ENCODE results near the gene CASP10. TPM values are rescaled to one million over a fixed set of nuclear protein-coding genes. Genes with fewer than 3 reads are reported as not detected.

Gene CASP10
- total and polyA plus RNA-seq, 9 of the 15 experiments (the other 6 are each of a cell fraction or from before 2014, with no cell fraction given): 7.1 to 20.4 (median 10.8) TPM

GRCh38 chr2:201167546-201167945 lies 15.4 kb upstream of the CASP10 start (continued):
- TF ChIP-seq, protein P1, sequence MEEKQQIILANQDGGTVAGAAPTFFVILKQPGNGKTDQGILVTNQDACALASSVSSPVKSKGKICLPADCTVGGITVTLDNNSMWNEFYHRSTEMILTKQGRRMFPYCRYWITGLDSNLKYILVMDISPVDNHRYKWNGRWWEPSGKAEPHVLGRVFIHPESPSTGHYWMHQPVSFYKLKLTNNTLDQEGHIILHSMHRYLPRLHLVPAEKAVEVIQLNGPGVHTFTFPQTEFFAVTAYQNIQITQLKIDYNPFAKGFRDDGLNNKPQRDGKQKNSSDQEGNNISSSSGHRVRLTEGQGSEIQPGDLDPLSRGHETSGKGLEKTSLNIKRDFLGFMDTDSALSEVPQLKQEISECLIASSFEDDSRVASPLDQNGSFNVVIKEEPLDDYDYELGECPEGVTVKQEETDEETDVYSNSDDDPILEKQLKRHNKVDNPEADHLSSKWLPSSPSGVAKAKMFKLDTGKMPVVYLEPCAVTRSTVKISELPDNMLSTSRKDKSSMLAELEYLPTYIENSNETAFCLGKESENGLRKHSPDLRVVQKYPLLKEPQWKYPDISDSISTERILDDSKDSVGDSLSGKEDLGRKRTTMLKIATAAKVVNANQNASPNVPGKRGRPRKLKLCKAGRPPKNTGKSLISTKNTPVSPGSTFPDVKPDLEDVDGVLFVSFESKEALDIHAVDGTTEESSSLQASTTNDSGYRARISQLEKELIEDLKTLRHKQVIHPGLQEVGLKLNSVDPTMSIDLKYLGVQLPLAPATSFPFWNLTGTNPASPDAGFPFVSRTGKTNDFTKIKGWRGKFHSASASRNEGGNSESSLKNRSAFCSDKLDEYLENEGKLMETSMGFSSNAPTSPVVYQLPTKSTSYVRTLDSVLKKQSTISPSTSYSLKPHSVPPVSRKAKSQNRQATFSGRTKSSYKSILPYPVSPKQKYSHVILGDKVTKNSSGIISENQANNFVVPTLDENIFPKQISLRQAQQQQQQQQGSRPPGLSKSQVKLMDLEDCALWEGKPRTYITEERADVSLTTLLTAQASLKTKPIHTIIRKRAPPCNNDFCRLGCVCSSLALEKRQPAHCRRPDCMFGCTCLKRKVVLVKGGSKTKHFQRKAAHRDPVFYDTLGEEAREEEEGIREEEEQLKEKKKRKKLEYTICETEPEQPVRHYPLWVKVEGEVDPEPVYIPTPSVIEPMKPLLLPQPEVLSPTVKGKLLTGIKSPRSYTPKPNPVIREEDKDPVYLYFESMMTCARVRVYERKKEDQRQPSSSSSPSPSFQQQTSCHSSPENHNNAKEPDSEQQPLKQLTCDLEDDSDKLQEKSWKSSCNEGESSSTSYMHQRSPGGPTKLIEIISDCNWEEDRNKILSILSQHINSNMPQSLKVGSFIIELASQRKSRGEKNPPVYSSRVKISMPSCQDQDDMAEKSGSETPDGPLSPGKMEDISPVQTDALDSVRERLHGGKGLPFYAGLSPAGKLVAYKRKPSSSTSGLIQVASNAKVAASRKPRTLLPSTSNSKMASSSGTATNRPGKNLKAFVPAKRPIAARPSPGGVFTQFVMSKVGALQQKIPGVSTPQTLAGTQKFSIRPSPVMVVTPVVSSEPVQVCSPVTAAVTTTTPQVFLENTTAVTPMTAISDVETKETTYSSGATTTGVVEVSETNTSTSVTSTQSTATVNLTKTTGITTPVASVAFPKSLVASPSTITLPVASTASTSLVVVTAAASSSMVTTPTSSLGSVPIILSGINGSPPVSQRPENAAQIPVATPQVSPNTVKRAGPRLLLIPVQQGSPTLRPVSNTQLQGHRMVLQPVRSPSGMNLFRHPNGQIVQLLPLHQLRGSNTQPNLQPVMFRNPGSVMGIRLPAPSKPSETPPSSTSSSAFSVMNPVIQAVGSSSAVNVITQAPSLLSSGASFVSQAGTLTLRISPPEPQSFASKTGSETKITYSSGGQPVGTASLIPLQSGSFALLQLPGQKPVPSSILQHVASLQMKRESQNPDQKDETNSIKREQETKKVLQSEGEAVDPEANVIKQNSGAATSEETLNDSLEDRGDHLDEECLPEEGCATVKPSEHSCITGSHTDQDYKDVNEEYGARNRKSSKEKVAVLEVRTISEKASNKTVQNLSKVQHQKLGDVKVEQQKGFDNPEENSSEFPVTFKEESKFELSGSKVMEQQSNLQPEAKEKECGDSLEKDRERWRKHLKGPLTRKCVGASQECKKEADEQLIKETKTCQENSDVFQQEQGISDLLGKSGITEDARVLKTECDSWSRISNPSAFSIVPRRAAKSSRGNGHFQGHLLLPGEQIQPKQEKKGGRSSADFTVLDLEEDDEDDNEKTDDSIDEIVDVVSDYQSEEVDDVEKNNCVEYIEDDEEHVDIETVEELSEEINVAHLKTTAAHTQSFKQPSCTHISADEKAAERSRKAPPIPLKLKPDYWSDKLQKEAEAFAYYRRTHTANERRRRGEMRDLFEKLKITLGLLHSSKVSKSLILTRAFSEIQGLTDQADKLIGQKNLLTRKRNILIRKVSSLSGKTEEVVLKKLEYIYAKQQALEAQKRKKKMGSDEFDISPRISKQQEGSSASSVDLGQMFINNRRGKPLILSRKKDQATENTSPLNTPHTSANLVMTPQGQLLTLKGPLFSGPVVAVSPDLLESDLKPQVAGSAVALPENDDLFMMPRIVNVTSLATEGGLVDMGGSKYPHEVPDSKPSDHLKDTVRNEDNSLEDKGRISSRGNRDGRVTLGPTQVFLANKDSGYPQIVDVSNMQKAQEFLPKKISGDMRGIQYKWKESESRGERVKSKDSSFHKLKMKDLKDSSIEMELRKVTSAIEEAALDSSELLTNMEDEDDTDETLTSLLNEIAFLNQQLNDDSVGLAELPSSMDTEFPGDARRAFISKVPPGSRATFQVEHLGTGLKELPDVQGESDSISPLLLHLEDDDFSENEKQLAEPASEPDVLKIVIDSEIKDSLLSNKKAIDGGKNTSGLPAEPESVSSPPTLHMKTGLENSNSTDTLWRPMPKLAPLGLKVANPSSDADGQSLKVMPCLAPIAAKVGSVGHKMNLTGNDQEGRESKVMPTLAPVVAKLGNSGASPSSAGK (IDR thresholded peaks at IDR 0.05): peak; percentile 15; the same call in 1 of the 2 replicates

All from K562 (cell line).